Choroid plexus epithelial cell (primary cell): ENCODE data around the gene PTER.

Experiments used
- DNase-seq: peaks from one replicate; pipeline ENCODE4 v3.0.0-alpha.2; 2010; ENCODE audit warnings: low read depth
- H3K4me3 ChIP-seq: 2 replicates; pipeline ENCODE4 v1.5.1; 2011; ENCODE audit warnings: low read depth, mild to moderate bottlenecking, control low read depth, low read length, moderate library complexity
- TF ChIP-seq, protein P1 (sequence below): conservative IDR thresholded peaks from 2 replicates; pipeline ENCODE4 v1.5.1; 2011; ENCODE audit warnings: low read depth, mild to moderate bottlenecking, control low read depth, inconsistent platforms, low read length, moderate library complexity

Gene PTER

DNA sequence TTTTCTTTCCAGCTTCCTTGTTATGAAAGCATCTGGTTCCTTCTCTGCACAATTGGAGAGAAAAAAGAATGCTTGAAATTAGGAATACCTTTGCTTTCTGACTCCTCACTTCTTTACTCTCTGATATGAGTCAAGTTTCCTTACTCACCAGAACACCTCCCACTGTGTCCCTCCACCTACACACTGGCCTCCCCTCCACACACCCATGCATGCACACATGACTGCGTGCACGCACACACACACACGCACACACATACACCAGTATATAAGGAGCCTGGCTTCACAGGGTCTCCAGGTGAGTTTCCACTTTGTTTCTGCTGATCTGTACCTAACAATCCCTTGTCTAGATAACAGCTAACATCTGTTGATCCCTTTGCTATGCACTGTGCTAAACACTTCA is 11.4 kb upstream of the PTER start:
- no peak overlapping the region for H3K4me3 ChIP-seq
- DNase-seq = no peak
- TF ChIP-seq, protein P1, sequence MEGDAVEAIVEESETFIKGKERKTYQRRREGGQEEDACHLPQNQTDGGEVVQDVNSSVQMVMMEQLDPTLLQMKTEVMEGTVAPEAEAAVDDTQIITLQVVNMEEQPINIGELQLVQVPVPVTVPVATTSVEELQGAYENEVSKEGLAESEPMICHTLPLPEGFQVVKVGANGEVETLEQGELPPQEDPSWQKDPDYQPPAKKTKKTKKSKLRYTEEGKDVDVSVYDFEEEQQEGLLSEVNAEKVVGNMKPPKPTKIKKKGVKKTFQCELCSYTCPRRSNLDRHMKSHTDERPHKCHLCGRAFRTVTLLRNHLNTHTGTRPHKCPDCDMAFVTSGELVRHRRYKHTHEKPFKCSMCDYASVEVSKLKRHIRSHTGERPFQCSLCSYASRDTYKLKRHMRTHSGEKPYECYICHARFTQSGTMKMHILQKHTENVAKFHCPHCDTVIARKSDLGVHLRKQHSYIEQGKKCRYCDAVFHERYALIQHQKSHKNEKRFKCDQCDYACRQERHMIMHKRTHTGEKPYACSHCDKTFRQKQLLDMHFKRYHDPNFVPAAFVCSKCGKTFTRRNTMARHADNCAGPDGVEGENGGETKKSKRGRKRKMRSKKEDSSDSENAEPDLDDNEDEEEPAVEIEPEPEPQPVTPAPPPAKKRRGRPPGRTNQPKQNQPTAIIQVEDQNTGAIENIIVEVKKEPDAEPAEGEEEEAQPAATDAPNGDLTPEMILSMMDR = no peak

DNA sequence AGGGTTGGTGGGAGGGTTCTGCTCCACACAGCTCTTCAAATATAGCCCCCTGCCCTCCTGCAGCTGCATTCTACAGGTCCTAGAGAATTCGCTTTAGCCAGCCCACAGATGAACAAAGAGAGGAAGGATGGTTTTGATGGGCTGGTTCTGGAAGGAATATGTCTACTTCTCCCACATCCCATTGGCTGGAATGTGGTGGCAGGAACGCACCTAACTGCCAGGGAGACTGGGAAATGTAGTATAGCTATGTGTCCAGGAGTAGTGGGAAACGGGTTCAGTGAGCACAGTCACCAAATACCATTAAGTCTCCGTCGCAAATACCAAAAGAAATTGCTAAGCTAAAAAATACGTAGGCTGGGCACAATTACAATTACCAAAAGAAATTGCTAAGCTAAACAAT is 7.3 kb upstream of the PTER start:
- no peak for DNase-seq
- TF ChIP-seq, protein P1 = no peak
- no peak overlapping the region for H3K4me3 ChIP-seq

DNA sequence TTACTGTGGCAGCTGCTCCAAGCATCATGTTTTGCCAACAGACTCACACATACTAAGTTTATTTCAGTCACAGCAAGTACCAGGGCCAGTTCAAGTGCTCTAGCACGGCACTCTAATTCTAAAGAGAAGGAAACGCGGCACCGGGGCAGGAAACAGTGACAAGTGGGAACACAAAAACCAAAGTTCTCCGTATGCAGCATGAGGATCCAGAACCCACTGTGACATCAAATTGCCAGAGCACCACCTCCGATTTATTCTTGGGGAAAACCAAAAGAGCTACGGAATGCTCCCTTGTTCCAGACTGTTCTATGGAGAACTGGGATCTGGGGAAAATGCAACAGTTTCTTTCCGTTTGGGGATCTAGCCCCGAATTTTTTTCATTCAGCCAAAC is 448 bp upstream of the PTER start:
- peak; percentile 11 for DNase-seq
- H3K4me3 ChIP-seq = peak overlapping the region; percentile 69
- TF ChIP-seq, protein P1 = no peak

DNA sequence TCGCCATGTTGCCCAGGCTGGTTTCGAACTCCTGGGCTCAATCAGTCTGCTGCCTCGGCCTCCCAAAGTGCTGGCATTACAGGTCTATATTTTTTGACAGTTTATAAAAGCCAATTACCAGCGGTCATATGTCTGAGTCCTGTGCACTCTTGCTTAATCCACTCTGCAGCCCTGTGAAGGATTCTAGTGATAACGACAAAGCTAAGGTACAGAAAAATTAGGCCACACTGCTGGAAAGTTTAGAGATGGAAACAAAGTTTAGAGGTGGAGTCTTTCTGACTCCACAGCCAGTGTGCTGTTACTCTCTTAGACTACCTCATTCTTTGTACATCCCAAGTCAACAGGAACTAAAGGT is 707 bp downstream of the PTER start:
- peak overlapping the region; percentile 69 for H3K4me3 ChIP-seq
- no peak for DNase-seq
- TF ChIP-seq, protein P1 = no peak

DNA sequence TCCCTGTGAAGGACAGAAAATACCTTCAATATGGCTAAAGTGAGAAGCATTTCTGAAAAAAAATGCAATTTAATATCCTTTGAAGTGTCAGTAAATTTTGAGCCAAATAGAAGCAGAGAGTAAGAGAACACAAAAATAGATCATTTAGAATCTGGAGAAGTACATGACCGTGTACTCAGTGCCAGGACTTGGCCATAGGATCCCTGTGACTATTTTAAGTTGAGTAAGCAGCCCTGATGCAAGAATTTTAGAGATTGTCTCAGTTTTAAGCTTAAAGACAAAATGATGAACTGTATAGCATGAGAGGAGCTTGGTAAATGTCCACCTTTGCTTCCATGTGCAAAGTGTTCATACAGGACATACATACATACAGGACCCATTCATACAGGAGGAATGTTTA is 2.5 kb downstream of the PTER start:
- DNase-seq = peak; percentile 22
- no peak overlapping the region for H3K4me3 ChIP-seq
- TF ChIP-seq, protein P1 = no peak

DNA sequence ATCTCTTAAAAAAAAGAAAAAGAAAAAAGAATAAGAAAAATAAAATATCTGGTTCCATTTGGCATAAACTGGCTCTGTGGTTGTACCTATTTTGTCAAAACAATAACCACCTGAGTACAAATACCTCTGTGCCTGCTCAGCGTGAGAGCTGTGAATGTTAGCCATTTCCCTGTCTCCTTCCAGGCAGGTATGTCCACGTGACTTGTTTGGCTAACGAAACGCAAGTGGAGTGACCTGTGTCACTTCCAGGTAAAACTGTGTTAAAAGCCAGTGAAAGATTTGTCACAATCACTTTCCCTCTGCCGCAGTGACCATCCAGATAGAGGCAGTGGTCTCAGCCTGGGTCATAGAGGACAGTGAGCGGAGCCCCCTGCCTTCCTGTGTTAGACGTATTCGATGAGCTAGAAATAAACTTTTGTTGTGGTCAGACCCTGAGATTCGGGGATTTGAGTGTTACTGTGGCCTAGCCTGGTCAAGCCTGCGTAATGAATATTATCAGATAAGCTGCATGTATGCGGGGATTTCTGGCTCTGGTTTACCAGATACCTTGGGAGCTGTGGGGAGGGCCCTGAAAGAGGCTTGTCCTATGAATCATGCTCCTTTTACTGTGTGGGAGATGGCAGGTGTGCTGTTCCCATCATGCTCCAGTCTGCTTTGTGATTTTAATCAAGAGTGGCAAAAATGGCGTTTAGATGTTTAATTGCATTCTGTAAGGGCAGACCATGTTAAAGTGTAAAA is 3.8 kb downstream of the PTER start:
- H3K4me3 ChIP-seq = no peak overlapping the region
- TF ChIP-seq, protein P1 = no peak
- peak; percentile 27 for DNase-seq

DNA sequence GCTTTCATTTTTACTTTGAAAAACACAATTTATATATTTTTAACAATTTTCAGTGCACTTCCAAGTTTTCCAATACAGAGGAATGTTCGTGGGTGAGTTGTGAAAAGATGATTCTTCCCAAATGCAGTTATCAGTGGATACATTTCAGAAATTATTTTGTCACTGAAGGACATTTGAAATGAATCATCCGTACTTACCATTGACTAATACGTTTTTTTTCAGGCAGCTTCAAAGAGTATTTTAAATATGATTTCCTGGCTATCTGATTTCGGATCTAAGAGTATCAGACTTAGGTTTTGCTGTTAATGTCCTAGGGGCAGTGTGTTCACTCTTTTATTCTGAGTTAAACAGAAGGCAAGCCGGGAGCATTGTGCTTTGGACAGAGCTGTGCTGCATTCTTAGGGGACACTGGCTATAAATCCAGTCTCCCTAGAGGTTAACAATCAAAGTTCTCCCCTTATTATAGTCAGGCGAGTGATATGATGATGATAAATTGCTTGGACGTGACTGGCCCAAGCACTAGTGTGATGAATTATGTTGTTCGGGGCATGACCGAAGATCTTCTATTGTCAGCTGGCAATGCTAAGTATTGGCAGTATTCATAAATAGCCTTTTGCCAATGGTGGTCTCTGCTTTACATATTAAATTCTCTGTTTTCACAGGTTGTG is 4.5 kb downstream of the PTER start:
- DNase-seq = peak; percentile 28
- TF ChIP-seq, protein P1 = no peak
- no peak overlapping the region for H3K4me3 ChIP-seq
